MM.1S (cell line): ENCODE data around the gene JDP2.

Experiments used
- EZH2 ChIP-seq: fragments of 300-600 bp; sonication (generic); optimal IDR thresholded peaks from 2 replicates; pipeline ENCODE3; 2017; ENCODE audit warnings: low read depth, mild to moderate bottlenecking, antibody characterized with exemption, low read length, mixed read lengths
- EZH2phosphoT487 ChIP-seq: fragments of 300-600 bp; sonication (generic); IDR thresholded peaks from 2 replicates; pipeline ENCODE4 v1.6.1; 2018; ENCODE audit warnings: antibody characterized with exemption, low read length
- TF ChIP-seq, protein P1 (sequence below): fragments of 300-600 bp; sonication (generic); IDR thresholded peaks from 2 replicates; pipeline ENCODE4 v1.5.1; 2016; ENCODE audit warnings: antibody characterized with exemption, low read length, mixed read lengths

DNA sequence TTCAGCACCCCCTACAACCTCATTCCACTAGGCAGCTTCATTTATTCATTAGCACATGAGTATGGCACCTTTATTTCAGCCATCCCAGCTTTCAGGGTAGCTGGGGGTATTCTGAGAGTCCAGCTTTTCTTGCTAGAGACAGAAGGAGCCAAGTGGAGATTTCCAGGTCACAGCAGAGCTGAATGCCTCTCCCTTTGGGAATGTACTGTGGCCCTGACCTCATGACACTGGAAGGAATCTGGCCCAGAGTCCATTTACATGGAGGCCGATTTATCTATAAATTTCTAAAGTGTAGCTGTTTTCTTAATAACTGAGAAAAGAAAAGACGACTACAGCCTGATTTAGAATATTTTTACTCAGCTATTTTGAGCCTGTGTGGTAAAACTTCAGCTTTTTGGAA lies 47.2 kb upstream of the JDP2 start:
- TF ChIP-seq, protein P1, sequence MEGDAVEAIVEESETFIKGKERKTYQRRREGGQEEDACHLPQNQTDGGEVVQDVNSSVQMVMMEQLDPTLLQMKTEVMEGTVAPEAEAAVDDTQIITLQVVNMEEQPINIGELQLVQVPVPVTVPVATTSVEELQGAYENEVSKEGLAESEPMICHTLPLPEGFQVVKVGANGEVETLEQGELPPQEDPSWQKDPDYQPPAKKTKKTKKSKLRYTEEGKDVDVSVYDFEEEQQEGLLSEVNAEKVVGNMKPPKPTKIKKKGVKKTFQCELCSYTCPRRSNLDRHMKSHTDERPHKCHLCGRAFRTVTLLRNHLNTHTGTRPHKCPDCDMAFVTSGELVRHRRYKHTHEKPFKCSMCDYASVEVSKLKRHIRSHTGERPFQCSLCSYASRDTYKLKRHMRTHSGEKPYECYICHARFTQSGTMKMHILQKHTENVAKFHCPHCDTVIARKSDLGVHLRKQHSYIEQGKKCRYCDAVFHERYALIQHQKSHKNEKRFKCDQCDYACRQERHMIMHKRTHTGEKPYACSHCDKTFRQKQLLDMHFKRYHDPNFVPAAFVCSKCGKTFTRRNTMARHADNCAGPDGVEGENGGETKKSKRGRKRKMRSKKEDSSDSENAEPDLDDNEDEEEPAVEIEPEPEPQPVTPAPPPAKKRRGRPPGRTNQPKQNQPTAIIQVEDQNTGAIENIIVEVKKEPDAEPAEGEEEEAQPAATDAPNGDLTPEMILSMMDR = no peak
- no peak for TF ChIP-seq EZH2
- no peak for TF ChIP-seq EZH2phosphoT487
